ENCODE data around the gene RANBP1. TPM values are rescaled to one million over a fixed set of nuclear protein-coding genes. Genes with fewer than 3 reads are reported as not detected.
A peak's percentile ranks its signal among the peaks of the same experiment; 100 is the strongest.

The RANBP1 gene
- total and polyA plus RNA-seq, 2 of the 13 experiments (the other 11 are each of a cell fraction or from before 2014, with no cell fraction given), result 181 to 492 TPM

DNA sequence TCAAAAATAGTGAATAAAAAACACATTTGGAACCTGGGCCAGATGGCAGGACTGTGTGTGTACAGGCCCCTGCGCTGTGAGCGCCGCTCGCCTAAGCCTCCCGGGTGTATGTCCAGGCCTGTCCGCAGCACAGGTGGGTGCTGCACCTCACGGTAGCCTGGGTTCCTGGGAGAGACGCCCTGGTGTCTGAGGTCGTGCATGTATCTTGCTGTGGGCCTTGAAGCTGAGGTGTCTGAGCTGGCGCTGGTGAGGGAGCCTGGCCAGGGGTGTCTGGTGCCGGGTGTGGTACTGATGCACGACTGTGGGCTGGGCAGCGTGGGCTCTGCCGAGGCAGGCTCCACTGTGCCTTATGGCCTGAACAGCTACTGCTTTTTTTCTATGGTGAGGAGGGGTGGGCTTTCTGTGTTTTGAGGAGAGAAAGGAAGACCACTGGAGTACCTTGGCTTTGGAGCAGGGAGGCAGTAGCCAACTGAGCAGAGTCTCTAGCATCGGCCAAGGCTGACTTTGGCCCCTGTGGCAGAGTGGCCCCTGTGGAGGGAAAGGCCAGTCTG is 11.5 kb downstream of the RANBP1 start:
- Histone ChIP-seq H4K20me1 (ENCODE audit: insufficient read depth, low read length) (peaks cover 5% of the 10 kb centered on the region; the same call in 1 of the 2 replicates), H3K36me3 (replicated peaks in 1 of 2; ENCODE audit: control insufficient read depth in 1 of 2, insufficient read depth in 2 of 2, low read length in 2 of 2) (peaks cover 15 to 45% of the 10 kb centered on the region in 2 experiments), H3K27ac (ENCODE audit: extremely low read length, insufficient read depth, low read length) (peak overlapping the region; percentile 61), H2AFZ (ENCODE audit: low read length) (no peak overlapping the region), H3K4me3 (replicated peaks in 1 of 3; ENCODE audit: insufficient read depth in 1 of 3, low read depth in 2 of 3, low read length in 3 of 3) (no peak overlapping the region), H3K27me3 (ENCODE audit: control insufficient read depth in 1 of 2, insufficient read depth in 2 of 2, low read length in 2 of 2) (no peaks in the 10 kb centered on the region), H3K9me3 (ENCODE audit: low read length) (no peaks in the 10 kb centered on the region), H3K9ac (ENCODE audit: insufficient read depth, low read depth, low read length) (no peak overlapping the region), H3K79me2 (ENCODE audit: insufficient read depth, low read length) (peaks cover 3% of the 10 kb centered on the region), H3K4me1 (ENCODE audit: insufficient read depth, low read length) (peaks cover 36% of the 10 kb centered on the region), H3K4me2 (ENCODE audit: low read depth, low read length) (no peak overlapping the region)
- WGBS (ENCODE audit: low lambda C conversion rate), result 100% methylated on average over 5 of the region's 15 CpGs
- ATAC-seq, result no peak
- in situ Hi-C loops (cut with HindIII; ENCODE audit: extremely low pct_ligation_motif_present, low pct_unique_long_range_greater_than_20kb) (no loop called here), intact Hi-C loops (cut with micrococcal nuclease; ENCODE audit: unreplicated experiment) (no loop called here)
- DNase-seq (ENCODE audit: low spot score), result no peak
- POLR2A ChIA-PET, result no interaction called here
- CTCF ChIA-PET (ENCODE audit: low intra/inter-chr PET ratio, low total read pairs), result no interaction called here
- BruUV-seq (replicated peaks), result no TSS peak
- no peak for FAIRE-seq
- TF ChIP-seq CCDC6 (CRISPR knock-in tag; IDR thresholded peaks at IDR 0.05) (no peak), RAD21 (CRISPR knock-in tag; IDR thresholded peaks at IDR 0.05) (no peak), TCF7 (IDR thresholded peaks at IDR 0.05; ENCODE audit: low read depth) (no peak), HOXA3 (CRISPR knock-in tag; IDR thresholded peaks at IDR 0.05) (no peak), ZNF543 (CRISPR knock-in tag; IDR thresholded peaks at IDR 0.05) (no peak), YEATS4 (CRISPR knock-in tag; IDR thresholded peaks at IDR 0.05; ENCODE audit: borderline replicate concordance) (no peak), NCOA1 (CRISPR knock-in tag; IDR thresholded peaks at IDR 0.05) (no peak), POLR2A (IDR thresholded peaks at IDR 0.05; ENCODE audit: insufficient read depth in 1 of 2, low read depth in 2 of 2, low read length in 2 of 2) (peak in 1 of 2 experiments; percentile 37; a peak in 2 of 4 replicates), SRF (IDR thresholded peaks at IDR 0.05; ENCODE audit: low read depth, low read length) (no peak), RBFOX2 (IDR thresholded peaks at IDR 0.05; ENCODE audit: low read depth, low read length) (peak; percentile 62), AGO2 (optimal IDR thresholded peaks at IDR 0.05; ENCODE audit: low read depth, low read length) (peak; percentile 84)
- TF ChIP-seq, protein P1, sequence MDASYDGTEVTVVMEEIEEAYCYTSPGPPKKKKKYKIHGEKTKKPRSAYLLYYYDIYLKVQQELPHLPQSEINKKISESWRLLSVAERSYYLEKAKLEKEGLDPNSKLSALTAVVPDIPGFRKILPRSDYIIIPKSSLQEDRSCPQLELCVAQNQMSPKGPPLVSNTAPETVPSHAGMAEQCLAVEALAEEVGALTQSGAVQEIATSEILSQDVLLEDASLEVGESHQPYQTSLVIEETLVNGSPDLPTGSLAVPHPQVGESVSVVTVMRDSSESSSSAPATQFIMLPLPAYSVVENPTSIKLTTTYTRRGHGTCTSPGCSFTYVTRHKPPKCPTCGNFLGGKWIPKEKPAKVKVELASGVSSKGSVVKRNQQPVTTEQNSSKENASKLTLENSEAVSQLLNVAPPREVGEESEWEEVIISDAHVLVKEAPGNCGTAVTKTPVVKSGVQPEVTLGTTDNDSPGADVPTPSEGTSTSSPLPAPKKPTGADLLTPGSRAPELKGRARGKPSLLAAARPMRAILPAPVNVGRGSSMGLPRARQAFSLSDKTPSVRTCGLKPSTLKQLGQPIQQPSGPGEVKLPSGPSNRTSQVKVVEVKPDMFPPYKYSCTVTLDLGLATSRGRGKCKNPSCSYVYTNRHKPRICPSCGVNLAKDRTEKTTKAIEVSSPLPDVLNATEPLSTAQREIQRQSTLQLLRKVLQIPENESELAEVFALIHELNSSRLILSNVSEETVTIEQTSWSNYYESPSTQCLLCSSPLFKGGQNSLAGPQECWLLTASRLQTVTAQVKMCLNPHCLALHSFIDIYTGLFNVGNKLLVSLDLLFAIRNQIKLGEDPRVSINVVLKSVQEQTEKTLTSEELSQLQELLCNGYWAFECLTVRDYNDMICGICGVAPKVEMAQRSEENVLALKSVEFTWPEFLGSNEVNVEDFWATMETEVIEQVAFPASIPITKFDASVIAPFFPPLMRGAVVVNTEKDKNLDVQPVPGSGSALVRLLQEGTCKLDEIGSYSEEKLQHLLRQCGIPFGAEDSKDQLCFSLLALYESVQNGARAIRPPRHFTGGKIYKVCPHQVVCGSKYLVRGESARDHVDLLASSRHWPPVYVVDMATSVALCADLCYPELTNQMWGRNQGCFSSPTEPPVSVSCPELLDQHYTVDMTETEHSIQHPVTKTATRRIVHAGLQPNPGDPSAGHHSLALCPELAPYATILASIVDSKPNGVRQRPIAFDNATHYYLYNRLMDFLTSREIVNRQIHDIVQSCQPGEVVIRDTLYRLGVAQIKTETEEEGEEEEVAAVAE (CRISPR knock-in tag; IDR thresholded peaks at IDR 0.05; ENCODE audit: borderline replicate concordance), result no peak
- TF ChIP-seq, protein P2, sequence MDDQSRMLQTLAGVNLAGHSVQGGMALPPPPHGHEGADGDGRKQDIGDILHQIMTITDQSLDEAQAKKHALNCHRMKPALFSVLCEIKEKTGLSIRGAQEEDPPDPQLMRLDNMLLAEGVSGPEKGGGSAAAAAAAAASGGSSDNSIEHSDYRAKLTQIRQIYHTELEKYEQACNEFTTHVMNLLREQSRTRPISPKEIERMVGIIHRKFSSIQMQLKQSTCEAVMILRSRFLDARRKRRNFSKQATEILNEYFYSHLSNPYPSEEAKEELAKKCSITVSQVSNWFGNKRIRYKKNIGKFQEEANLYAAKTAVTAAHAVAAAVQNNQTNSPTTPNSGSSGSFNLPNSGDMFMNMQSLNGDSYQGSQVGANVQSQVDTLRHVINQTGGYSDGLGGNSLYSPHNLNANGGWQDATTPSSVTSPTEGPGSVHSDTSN (CRISPR knock-in tag; IDR thresholded peaks at IDR 0.05; ENCODE audit: borderline replicate concordance), result no peak
- TF ChIP-seq, protein P3, sequence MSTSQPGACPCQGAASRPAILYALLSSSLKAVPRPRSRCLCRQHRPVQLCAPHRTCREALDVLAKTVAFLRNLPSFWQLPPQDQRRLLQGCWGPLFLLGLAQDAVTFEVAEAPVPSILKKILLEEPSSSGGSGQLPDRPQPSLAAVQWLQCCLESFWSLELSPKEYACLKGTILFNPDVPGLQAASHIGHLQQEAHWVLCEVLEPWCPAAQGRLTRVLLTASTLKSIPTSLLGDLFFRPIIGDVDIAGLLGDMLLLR (CRISPR knock-in tag; IDR thresholded peaks at IDR 0.05), result no peak
- TF ChIP-seq, protein P4, sequence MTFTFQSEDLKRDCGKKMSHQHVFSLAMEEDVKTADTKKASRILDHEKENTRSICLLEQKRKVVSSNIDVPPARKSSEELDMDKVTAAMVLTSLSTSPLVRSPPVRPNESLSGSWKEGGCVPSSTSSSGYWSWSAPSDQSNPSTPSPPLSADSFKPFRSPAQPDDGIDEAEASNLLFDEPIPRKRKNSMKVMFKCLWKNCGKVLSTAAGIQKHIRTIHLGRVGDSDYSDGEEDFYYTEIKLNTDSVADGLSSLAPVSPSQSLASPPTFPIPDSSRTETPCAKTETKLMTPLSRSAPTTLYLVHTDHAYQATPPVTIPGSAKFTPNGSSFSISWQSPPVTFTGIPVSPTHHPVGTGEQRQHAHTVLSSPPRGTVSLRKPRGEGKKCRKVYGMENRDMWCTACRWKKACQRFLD (CRISPR knock-in tag; IDR thresholded peaks at IDR 0.05; ENCODE audit: borderline replicate concordance), result 0 out of 2 replicates have a peak, but pooled peaks have one; percentile 31
- TF ChIP-seq, protein P5, sequence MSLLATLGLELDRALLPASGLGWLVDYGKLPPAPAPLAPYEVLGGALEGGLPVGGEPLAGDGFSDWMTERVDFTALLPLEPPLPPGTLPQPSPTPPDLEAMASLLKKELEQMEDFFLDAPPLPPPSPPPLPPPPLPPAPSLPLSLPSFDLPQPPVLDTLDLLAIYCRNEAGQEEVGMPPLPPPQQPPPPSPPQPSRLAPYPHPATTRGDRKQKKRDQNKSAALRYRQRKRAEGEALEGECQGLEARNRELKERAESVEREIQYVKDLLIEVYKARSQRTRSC (CRISPR knock-in tag; IDR thresholded peaks at IDR 0.05; ENCODE audit: low read depth), result no peak
